Thymus (tissue), 11 donors: Measurements from ENCODE around the gene WDR1. TPM values are rescaled to one million over a fixed set of nuclear protein-coding genes. Genes with fewer than 3 reads are reported as not detected.

Experiments used
- DNase-seq, 9 donors: peaks; one replicate each; pipeline ENCODE4 v3.0.0-alpha.2; 2013; ENCODE audit warnings: low spot score in 9 of 9, low read depth in 6 of 9, missing footprints in 1 of 9
- H3K27ac ChIP-seq, 2 donors: one replicate each; pipeline ENCODE4 v1.5.1; 2013; ENCODE audit warnings: control low read depth in 1 of 2, low read depth in 1 of 2, low read length in 1 of 2, mild to moderate bottlenecking in 1 of 2, moderate library complexity in 1 of 2
- H3K27me3 ChIP-seq, 2 donors: one replicate each; pipeline ENCODE4 v1.5.1; 2013; ENCODE audit warnings: low read length in 1 of 2; ENCODE audit not compliant: control insufficient read depth in 2 of 2, insufficient read depth in 1 of 2
- H3K36me3 ChIP-seq, 2 donors: one replicate each; pipeline ENCODE4 v1.5.1; 2013; ENCODE audit warnings: low read length in 1 of 2, mild to moderate bottlenecking in 1 of 2, moderate library complexity in 1 of 2; ENCODE audit not compliant: control insufficient read depth in 2 of 2, insufficient read depth in 2 of 2
- H3K4me1 ChIP-seq, 2 donors: one replicate each; pipeline ENCODE4 v1.5.1; 2013; ENCODE audit warnings: low read length in 2 of 2; ENCODE audit not compliant: control insufficient read depth in 2 of 2, insufficient read depth in 2 of 2
- H3K4me3 ChIP-seq, 2 donors: one replicate each; pipeline ENCODE4 v1.5.1; 2013; ENCODE audit warnings: low read length in 2 of 2, control low read depth in 1 of 2, mild to moderate bottlenecking in 1 of 2
- H3K9me3 ChIP-seq, 2 donors: one replicate each; pipeline ENCODE4 v1.5.1; 2013; ENCODE audit warnings: low read length in 1 of 2, mild to moderate bottlenecking in 1 of 2; ENCODE audit not compliant: control insufficient read depth in 2 of 2, insufficient read depth in 1 of 2
- WGBS: extraction: QIAGEN DNeasy Blood & Tissue Kit; methylation state at CpG from one replicate; pipeline ENCODE4 v1.1.7; 2013; 5-methylcytosine and 5-hydroxymethylcytosine counted together
- polyA plus RNA-seq: library from polyadenylated mRNA; stranded (reverse); fragments of 200-250 nt; gene quantifications from one replicate; pipeline ENCODE4 v1.2.3, GENCODE V29; 2013
- total RNA-seq: library from RNA; stranded (reverse); fragments of 120-200 nt; gene quantifications from one replicate; pipeline ENCODE4 v1.2.4, GENCODE V29; 2013
- donor health status: healthy.

The WDR1 gene
- total and polyA plus RNA-seq, 2 donors = 141 to 166 TPM

- H3K4me1 ChIP-seq = peaks cover 44 to 56% of the 10 kb centered on the region in 2 donors
- 95% methylated on average over 19 of the region's 19 CpGs for WGBS
- peaks cover 97 to 100% of the 10 kb centered on the region in 2 donors for H3K36me3 ChIP-seq
- H3K4me3 ChIP-seq = no peak overlapping the region
- H3K9me3 ChIP-seq = no peaks in the 10 kb centered on the region
- H3K27ac ChIP-seq = no peak overlapping the region
- no peaks in the 10 kb centered on the region for H3K27me3 ChIP-seq
- no peak for DNase-seq
Measured at GRCh38 chr4:10091531-10092181, 24.9 kb downstream of the WDR1 start.

- no peak overlapping the region for H3K4me3 ChIP-seq
- peaks cover 97 to 99% of the 10 kb centered on the region in 2 donors for H3K36me3 ChIP-seq
- H3K4me1 ChIP-seq = peaks cover 35 to 46% of the 10 kb centered on the region in 2 donors
- no peak overlapping the region for H3K27ac ChIP-seq
- no peaks in the 10 kb centered on the region for H3K27me3 ChIP-seq
- 95% methylated on average over 21 of the region's 21 CpGs for WGBS
- no peak for DNase-seq
- H3K9me3 ChIP-seq = no peaks in the 10 kb centered on the region
Measured at GRCh38 chr4:10090467-10091250, 25.9 kb downstream of the WDR1 start.

- H3K27ac ChIP-seq = no peak overlapping the region
- peaks cover 97 to 99% of the 10 kb centered on the region in 2 donors for H3K36me3 ChIP-seq
- H3K9me3 ChIP-seq = no peaks in the 10 kb centered on the region
- H3K4me3 ChIP-seq = no peak overlapping the region
- 95% methylated on average over 11 of the region's 11 CpGs for WGBS
- peaks cover 22 to 33% of the 10 kb centered on the region in 2 donors for H3K4me1 ChIP-seq
- no peaks in the 10 kb centered on the region for H3K27me3 ChIP-seq
- no peak for DNase-seq
Measured at GRCh38 chr4:10089346-10089745, 27.3 kb downstream of the WDR1 start.

GRCh38 chr4:10088135-10089010 is 28.2 kb downstream of the WDR1 start:
- no peak overlapping the region for H3K27ac ChIP-seq
- no peaks in the 10 kb centered on the region for H3K27me3 ChIP-seq
- no peak for DNase-seq
- no peak overlapping the region for H3K4me3 ChIP-seq
- peaks cover 99% of the 10 kb centered on the region in 2 donors for H3K36me3 ChIP-seq
- peaks cover 12 to 23% of the 10 kb centered on the region in 2 donors for H3K4me1 ChIP-seq
- H3K9me3 ChIP-seq = no peaks in the 10 kb centered on the region
- 90% methylated on average over 28 of the region's 28 CpGs for WGBS

GRCh38 chr4:10087152-10087791 is 29.3 kb downstream of the WDR1 start:
- H3K9me3 ChIP-seq = no peaks in the 10 kb centered on the region
- H3K4me1 ChIP-seq = peaks cover 3 to 12% of the 10 kb centered on the region in 2 donors
- no peak for DNase-seq
- 98% methylated on average over 12 of the region's 12 CpGs for WGBS
- no peaks in the 10 kb centered on the region for H3K27me3 ChIP-seq
- no peak overlapping the region for H3K27ac ChIP-seq
- H3K36me3 ChIP-seq = peaks cover 99% of the 10 kb centered on the region in 2 donors
- H3K4me3 ChIP-seq = no peak overlapping the region

- WGBS = 97% methylated on average over 13 of the region's 13 CpGs
- peaks cover 3 to 6% of the 10 kb centered on the region in 2 donors for H3K4me1 ChIP-seq
Measured at GRCh38 chr4:10086506-10087120, 30.0 kb downstream of the WDR1 start.

GRCh38 chr4:10085828-10086505 is 30.6 kb downstream of the WDR1 start:
- H3K9me3 ChIP-seq = no peaks in the 10 kb centered on the region
- no peak for DNase-seq
- peaks cover 0 to 3% of the 10 kb centered on the region in 2 donors for H3K4me1 ChIP-seq
- WGBS = 92% methylated on average over 23 of the region's 23 CpGs
- H3K27ac ChIP-seq = no peak overlapping the region
- no peak overlapping the region for H3K4me3 ChIP-seq
- no peaks in the 10 kb centered on the region for H3K27me3 ChIP-seq
- H3K36me3 ChIP-seq = peaks cover 98 to 99% of the 10 kb centered on the region in 2 donors

More at GRCh38 chr4:10086506-10087120, 30.0 kb downstream of the WDR1 start:
- Histone ChIP-seq H3K9me3 (no peaks in the 10 kb centered on the region), H3K36me3 (peaks cover 99% of the 10 kb centered on the region in 2 donors), H3K27ac (no peak overlapping the region), H3K4me3 (no peak overlapping the region), H3K27me3 (no peaks in the 10 kb centered on the region)
- no peak for DNase-seq

- no peak for DNase-seq
- Histone ChIP-seq H3K36me3 (peaks cover 98 to 99% of the 10 kb centered on the region in 2 donors), H3K27ac (no peak overlapping the region), H3K4me3 (no peak overlapping the region), H3K4me1 (peaks cover 0 to 6% of the 10 kb centered on the region in 2 donors), H3K27me3 (no peaks in the 10 kb centered on the region), H3K9me3 (no peaks in the 10 kb centered on the region)
- 97% methylated on average over 11 of the region's 11 CpGs for WGBS
Measured at GRCh38 chr4:10085386-10085785, 31.2 kb downstream of the WDR1 start.
